IPS-18c (cell line): ENCODE measurements around the gene MAN2B1.

Experiments used
- H3K4me3 ChIP-seq: 2 replicates; pipeline ENCODE4 v1.7.0; 2013; ENCODE audit warnings: low read depth, mild to moderate bottlenecking, low read length, moderate library complexity; ENCODE audit not compliant: insufficient read depth
- H3K9me3 ChIP-seq: one replicate; pipeline ENCODE4 v1.6.1; 2013; ENCODE audit warnings: mild to moderate bottlenecking, low read length, moderate library complexity; ENCODE audit not compliant: control insufficient read depth, insufficient read depth

MAN2B1 gene

GRCh38 chr19:12603714-12604113, 62.8 kb downstream of the MAN2B1 start:
- Histone ChIP-seq H3K4me3 (no peak overlapping the region), H3K9me3 (no peaks in the 10 kb centered on the region)

GRCh38 chr19:12597594-12597993, 68.9 kb downstream of the MAN2B1 start:
- Histone ChIP-seq H3K4me3 (no peak overlapping the region), H3K9me3 (no peaks in the 10 kb centered on the region)

GRCh38 chr19:12596927-12597548, 69.5 kb downstream of the MAN2B1 start:
- H3K4me3 ChIP-seq, result no peak overlapping the region
- no peaks in the 10 kb centered on the region for H3K9me3 ChIP-seq
